ENCODE measurements around the gene FAM118B. TPM values are rescaled to one million over a fixed set of nuclear protein-coding genes. Genes with fewer than 3 reads are reported as not detected.

Gene FAM118B
- total RNA-seq, 1 donor from 2014 or later = 25.6 TPM

DNA sequence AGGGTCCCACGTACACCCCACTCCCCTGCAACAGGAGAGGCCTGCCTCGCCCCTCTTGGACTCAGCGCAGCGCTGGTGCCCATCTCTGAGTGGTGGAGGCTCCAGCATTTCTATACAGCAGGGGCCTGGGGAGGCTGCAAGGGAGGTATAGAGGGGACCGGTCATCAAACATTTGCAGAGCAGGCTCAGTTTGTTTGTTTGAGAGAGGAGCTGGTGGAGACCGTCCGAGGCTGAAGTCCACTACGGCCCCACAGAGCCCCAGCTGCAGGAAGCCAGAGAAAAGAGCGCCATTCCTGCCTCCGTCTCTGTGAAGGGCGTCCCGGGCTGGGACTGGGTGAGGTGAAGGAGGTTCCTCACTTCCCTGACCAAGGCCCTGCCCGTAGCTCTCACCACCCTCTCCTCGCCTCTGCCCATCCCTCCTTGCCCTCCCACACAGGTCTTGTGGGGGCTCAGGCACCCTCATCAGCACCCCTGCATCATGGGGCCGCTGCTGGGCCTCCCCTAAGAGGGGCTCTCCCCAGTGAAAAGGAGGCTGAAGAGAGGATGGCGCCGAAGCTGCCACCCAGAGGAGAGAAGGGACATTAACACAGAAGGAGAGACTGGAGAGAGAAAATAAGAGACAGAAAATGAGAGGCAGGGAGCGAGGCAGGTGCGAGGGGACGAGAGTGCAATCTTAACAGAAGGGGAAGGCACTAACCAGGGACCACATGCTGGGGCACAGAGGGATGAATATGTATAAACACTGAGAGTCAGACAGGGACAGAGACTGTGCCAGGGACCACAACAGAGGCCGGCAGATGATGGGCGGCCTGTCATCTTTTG lies 24.7 kb upstream of the FAM118B start:
- DNase-seq (ENCODE audit: low read depth in 2 of 2) = no peak

- DNase-seq (ENCODE audit: low read depth in 2 of 2) = no peak
Measured at GRCh38 chr11:126188332-126189108, 23.1 kb upstream of the FAM118B start.

DNA sequence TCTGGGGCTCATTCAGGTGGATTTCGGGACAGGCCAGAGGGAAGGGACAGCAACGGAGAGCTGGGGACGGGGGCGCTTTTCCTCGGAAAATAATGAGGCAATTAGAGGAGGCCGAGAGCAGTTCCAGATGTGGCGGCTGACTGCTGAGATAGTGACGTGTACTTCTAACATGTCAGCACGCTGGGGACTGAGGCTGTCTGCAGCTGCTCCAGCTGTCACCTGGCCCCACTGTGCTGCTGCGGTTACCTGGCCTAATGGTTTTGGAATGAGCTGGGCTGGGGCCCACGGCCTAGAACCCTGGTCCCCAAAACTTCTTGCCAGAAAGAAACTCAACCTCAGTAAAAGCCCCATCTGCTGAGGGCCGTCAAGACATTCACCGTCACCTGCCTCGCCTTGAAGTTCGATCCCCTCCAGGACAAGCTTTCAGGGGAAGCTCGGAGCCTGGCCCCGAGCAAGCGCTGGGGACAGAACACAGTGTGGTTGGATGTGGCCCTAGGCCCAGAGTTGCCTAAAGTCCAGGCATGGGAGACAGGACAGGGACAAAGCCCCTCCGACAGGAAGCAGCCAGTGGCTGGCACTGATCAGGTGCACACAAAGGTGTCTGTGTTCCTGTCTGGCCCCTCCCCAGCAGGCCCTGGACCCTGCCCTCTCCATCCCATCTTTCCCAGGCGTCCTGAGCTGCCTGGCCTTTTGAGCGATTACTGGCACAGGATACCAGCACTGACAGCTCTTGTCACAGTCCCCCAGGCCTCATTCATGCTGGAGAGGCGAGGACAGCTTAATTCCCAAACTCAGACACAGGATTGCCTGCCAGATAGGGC lies 22.3 kb upstream of the FAM118B start:
- no peak for DNase-seq (ENCODE audit: low read depth in 2 of 2)

DNA sequence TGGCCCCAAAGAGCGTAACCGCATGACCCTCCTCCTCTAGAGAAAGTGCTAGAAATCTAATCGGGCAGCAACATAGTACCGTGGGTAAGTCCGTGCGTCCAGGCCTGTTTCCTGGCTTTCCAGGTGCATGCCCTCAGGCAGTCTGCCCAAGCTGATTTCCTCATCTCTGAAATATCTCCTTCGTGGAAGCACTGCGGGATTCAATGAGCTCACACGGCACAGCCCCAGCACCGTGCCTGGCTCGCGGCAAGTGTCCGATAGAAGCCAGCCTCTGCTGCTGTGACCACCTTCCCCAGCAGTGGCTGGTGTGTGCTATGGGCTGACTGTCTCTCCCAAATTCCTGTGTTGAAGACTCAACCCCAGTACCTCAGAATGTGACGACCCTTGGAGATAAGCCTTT lies 20.8 kb upstream of the FAM118B start:
- DNase-seq (ENCODE audit: low read depth in 2 of 2) = no peak

- DNase-seq (ENCODE audit: low read depth in 2 of 2) = no peak
Measured at GRCh38 chr11:126191379-126192073, 20.1 kb upstream of the FAM118B start.

DNA sequence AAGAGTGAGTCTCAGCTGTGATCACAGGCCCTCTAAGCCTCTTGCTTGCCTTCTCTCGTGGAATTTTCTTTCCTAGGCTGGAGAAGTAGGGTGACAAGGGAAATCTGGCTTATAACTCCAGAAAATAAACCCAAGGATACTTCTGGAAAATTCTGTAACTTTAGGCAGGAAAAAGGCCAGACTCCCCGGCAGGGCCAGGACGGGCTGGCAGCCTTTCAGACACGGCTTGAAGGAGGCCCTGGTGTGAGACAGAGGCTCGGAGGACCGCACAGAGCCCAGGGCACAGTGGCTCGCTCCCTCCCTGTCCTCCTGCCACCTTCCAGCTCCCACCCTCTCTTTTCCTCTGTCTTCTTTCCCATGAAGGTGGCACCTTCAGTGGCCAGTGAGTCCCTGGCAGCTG lies 19.2 kb upstream of the FAM118B start:
- no peak for DNase-seq (ENCODE audit: low read depth in 2 of 2)

DNA sequence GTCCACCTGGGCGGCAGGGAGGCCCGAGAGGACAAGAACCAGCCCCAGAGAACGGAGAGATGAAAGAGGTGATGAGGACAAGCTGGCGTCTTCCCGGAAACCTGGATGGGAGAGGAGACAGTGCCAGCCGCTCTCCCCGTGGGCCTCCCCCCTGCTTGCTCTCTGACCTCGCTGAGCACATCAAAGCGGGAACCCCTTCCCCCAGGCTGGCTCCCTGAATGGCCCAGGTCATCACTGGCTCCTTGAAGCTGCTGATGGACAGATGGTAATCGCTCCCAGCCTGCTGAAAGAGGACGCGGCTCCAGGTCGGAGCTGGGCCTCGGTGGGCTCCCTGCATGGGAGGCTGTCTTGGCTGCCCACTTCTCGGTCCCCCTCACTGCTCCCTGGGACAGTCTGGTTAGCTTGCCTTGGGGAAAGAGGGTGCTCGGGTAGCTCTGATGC lies 18.5 kb upstream of the FAM118B start:
- DNase-seq (ENCODE audit: low read depth in 2 of 2) = no peak

- peak; percentile 62 to 73 for DNase-seq (ENCODE audit: low read depth in 2 of 2)
Measured at GRCh38 chr11:126194121-126194543, 17.4 kb upstream of the FAM118B start.

GRCh38 chr11:126195119-126195518 lies 16.5 kb upstream of the FAM118B start:
- DNase-seq (ENCODE audit: low read depth in 2 of 2) = no peak

DNA sequence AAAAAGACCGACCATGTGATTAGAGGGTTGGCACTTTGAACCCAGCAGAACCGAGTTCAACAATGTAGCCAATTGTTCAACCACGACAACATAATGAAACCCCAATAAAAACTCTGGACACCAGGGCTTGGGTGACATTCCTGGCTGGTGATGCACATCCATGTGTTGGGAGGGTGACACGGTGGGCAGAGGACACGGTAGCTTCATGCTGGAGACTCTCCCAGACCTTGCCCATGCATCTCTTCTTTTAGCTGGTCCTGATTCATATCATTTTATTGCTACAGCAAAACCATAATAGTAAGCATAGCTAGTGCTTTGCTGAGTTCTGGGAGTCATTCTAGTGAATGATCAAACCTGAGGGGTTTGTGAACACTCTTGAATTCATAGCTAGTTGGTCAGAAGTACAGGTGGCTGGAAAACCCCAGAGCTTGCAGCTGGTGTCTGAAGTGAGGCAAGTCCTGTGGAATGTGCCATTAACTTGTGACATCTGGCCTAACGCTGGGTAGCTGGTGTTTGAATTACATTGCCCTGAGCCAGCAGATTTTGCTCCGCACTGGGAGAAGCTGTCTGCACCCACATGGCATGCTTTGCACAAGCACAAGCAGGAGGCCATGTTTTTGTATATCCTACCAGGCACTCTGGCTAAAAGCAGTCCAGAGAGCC lies 14.2 kb upstream of the FAM118B start:
- peak in 1 of 2 donors; percentile 58 for DNase-seq (ENCODE audit: low read depth in 2 of 2)

GRCh38 chr11:126198648-126199047 lies 12.9 kb upstream of the FAM118B start:
- DNase-seq (ENCODE audit: low read depth in 2 of 2) = no peak

GRCh38 chr11:126202646-126203359 lies 8.8 kb upstream of the FAM118B start:
- peak in 1 of 2 donors; percentile 35 for DNase-seq (ENCODE audit: low read depth in 2 of 2)

DNA sequence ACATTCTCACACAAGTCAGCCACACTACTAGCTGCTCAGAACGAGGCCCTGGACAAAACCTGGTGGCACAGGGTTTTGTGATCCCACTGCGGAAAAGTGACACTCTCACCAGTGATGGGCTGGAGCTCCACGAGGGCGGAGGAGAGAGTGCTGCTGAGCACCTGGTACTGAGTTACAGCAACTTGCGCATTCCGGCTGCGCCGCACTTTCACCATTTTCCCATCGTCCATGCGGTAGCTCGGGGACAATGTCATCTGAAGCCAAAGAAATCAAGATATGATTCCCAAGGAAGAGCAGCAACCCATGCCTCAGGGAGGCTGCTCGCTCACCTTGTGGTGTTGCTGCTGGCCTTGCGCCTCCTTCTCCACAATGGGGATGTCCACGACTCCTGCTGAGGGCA lies 6.2 kb upstream of the FAM118B start:
- no peak for DNase-seq (ENCODE audit: low read depth in 2 of 2)

GRCh38 chr11:126207896-126208295 lies 3.7 kb upstream of the FAM118B start:
- DNase-seq (ENCODE audit: low read depth in 2 of 2) = no peak

DNA sequence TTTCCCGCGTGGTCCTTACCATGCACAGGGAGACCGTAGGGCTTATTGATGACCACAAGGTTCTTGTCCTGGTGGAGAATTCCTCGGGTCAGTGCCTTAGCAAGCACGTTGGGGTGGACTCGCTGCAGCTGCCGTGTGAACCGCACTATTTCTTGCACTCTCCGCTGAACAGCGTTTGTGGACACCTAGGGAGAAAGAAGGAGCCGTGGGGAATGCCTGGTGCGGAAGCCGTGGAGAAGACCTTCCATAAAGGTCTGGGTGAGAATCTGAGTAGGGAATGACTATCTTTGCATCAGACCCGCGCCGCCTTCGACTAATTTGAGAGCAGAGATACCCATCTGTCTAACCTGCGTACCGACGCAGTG lies 729 bp upstream of the FAM118B start:
- peak; percentile 8 to 21 for DNase-seq (ENCODE audit: low read depth in 2 of 2)

- peak in 1 of 2 donors; percentile 9 for DNase-seq (ENCODE audit: low read depth in 2 of 2)
Measured at GRCh38 chr11:126212089-126212660, 593 bp downstream of the FAM118B start.

GRCh38 chr11:126214441-126214840 lies 2.9 kb downstream of the FAM118B start:
- DNase-seq (ENCODE audit: low read depth in 2 of 2) = no peak

DNA sequence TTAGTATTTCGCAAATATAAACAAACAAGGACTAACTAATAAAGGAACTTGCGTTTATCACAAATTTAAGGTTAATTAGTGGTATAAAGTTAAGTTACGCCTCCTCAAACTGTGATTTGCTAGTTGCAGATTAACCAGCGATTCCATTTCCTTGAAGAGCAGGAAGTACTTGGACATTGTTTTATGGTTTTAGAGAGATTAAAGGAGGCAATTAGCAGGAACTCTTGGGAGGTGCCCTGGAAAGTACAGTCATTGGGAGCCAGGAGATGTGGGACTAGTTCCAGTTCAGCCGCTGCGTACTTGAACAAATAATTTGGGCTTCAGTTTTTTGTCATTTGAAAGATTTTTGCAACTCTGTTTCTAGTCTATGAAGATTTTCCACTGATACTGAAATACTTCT lies 3.3 kb downstream of the FAM118B start:
- DNase-seq (ENCODE audit: low read depth in 2 of 2) = peak in 1 of 2 donors; percentile 61

DNA sequence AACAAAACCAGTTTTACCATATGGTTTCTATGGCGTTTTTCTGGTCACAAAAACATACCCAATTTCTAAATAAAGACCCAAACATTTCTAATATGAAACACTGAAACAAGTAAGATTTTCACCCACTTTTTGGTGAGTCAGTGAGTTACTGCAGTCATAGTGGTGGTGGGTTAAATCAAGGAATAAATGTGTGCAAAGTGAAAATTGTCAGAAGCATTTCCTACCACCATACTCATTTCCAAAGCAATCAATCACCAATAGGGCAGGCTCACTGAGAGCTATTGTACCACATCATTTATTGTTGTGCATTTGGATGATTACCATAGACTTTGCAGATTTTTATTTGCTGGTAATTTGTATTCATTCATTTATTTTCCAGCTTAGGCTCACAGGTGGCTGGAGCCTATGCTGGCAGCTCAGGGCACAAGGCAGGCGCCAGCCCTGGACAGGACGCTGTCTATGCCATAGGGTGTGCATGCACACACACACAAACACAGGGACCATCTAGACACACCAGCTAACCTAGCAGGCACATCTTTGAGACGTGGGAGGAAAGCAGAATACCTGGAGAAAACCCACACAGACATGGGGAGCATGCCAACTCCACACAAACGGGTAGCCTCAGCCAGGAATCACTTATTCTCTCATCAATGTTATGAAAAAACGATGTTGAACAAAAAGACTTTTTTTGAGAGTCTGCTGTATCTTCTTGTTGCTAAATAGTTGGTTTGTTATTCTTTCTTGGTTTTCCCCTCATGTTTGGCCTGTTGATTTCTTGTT lies 5.1 kb downstream of the FAM118B start:
- no peak for DNase-seq (ENCODE audit: low read depth in 2 of 2)
